ENCODE data around the gene BCL2. TPM values are rescaled to one million over a fixed set of nuclear protein-coding genes. Genes with fewer than 3 reads are reported as not detected.
A peak's percentile ranks its signal among the peaks of the same experiment; 100 is the strongest.

The BCL2 gene
- polyA plus RNA-seq, 1 of the 3 experiments (the other 2 are of a cell fraction), result 1.5 TPM

DNA sequence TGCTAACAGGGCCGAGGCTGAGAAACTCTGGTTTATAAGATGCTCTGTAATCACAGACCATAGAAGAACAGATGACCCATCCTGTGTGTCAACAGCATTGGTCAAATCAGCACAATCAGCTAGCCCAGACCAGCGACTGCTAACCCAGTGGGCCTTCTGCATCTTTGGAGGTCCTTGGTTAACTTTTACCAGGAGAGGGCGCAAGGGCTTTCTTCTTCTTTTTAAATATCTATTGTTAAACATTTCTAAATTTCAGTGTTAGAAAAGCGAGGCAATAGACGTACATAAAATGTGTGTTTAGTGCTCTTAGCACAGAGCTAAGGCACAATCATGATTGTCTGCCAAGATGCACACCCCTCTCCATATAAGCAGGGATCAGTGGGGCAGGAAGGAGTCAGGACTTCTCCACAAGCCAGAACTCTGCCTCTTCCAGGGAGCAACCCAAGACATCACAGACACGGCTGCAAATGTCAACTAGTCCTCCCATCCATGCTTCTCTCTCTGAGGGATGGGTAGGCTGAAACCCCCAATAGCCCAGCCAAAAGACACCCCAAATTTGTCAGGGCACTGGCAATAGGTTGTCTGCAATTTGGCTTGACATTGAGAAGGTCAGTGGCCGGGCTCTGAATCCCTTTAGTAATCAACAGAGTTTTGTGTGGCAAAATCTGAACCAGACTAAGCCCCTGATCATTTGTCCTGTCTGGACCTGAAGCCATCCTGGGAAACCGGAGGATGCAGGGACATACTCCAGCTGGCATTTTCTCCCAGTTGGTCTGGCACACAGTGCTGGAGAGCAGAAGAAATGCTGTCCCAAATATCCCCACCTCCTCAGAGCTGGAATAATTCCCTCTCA, 188.2 kb downstream of the BCL2 start:
- peak; percentile 53 for DNase-seq
- H2AFZ ChIP-seq (ENCODE audit: low read depth), result no peak overlapping the region
- H3K27me3 ChIP-seq (ENCODE audit: insufficient read depth), result no peaks in the 10 kb centered on the region
- 56% methylated on average over 6 of the region's 8 CpGs for WGBS (ENCODE audit: low lambda C conversion rate)
- no peak overlapping the region; a peak in 1 of 4 replicates for H3K4me3 ChIP-seq (ENCODE audit: low read depth in 2 of 2, low read length in 1 of 2)
- no peaks in the 10 kb centered on the region for H3K36me3 ChIP-seq (replicated peaks in 1 of 2; ENCODE audit: control insufficient read depth in 1 of 2, insufficient read depth in 2 of 2, low read length in 1 of 2)
- no peaks in the 10 kb centered on the region for H3K79me2 ChIP-seq (ENCODE audit: insufficient read depth)
- H3K27ac ChIP-seq (ENCODE audit: low read depth in 2 of 2, low read length in 1 of 2), result no peak overlapping the region; a peak in 1 of 4 replicates
- CTCF ChIA-PET, result interaction anchor here (0.6 to 5.2 kb wide), 21 partner anchors 10 to 210 kb away, joined by 3 to 62 read pairs (median 4); partner anchors contain the start of gene BCL2
- H3K9ac ChIP-seq, result no peak overlapping the region
- TF ChIP-seq RAD21 (IDR thresholded peaks at IDR 0.05; ENCODE audit: low read length) (peak; percentile 74), MEF2A (IDR thresholded peaks at IDR 0.05; ENCODE audit: borderline replicate concordance, low read depth) (no peak), RCOR1 (IDR thresholded peaks at IDR 0.05; ENCODE audit: low read length) (no peak), SMC3 (IDR thresholded peaks at IDR 0.05; ENCODE audit: low read depth, low read length) (peak; percentile 74), GATA2 (CRISPR knock-in tag; IDR thresholded peaks at IDR 0.05) (0 out of 2 replicates have a peak, but pooled peaks have one; percentile 31), CHD2 (IDR thresholded peaks at IDR 0.05; ENCODE audit: low read length, partially characterized antibody) (no peak)
- TF ChIP-seq, protein P1, sequence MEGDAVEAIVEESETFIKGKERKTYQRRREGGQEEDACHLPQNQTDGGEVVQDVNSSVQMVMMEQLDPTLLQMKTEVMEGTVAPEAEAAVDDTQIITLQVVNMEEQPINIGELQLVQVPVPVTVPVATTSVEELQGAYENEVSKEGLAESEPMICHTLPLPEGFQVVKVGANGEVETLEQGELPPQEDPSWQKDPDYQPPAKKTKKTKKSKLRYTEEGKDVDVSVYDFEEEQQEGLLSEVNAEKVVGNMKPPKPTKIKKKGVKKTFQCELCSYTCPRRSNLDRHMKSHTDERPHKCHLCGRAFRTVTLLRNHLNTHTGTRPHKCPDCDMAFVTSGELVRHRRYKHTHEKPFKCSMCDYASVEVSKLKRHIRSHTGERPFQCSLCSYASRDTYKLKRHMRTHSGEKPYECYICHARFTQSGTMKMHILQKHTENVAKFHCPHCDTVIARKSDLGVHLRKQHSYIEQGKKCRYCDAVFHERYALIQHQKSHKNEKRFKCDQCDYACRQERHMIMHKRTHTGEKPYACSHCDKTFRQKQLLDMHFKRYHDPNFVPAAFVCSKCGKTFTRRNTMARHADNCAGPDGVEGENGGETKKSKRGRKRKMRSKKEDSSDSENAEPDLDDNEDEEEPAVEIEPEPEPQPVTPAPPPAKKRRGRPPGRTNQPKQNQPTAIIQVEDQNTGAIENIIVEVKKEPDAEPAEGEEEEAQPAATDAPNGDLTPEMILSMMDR (IDR thresholded peaks at IDR 0.05), result peak; percentile 79
- no peaks in the 10 kb centered on the region for H3K9me2 ChIP-seq
- peaks cover 0 to 12% of the 10 kb centered on the region in 2 experiments; a peak in 1 of 4 replicates for H3K4me1 ChIP-seq (ENCODE audit: control insufficient read depth in 1 of 2, insufficient read depth in 2 of 2, low read depth in 1 of 2, low read length in 1 of 2)
- no peaks in the 10 kb centered on the region for H3K9me3 ChIP-seq
- no peaks in the 10 kb centered on the region for H4K20me1 ChIP-seq (ENCODE audit: insufficient read depth)
- H3F3A ChIP-seq (replicated peaks; ENCODE audit: insufficient read depth), result no peaks in the 10 kb centered on the region
- POLR2A ChIA-PET, result no interaction called here
- H3K4me2 ChIP-seq, result no peak overlapping the region

DNA sequence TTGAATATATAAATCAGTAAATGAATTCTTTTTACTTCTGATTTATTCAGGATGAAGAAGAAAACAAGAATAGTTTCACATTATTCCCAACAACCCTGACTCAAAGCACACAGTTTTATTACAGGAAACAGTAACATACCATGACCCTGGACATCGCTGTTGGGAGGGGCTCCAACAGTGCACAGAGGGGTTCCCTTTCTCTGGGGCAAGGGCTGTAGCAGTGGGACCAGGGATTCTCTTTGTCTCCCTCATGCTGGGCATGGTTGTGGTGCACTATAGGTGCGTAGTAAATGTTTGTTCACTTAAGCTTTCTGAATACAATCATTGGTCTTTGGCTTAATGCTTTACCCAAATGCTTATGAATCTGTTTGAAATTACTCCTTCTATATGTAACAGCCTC, 189.4 kb downstream of the BCL2 start:
- Histone ChIP-seq H3K4me3 (ENCODE audit: low read depth in 2 of 2, low read length in 1 of 2) (no peak overlapping the region), H4K20me1 (ENCODE audit: insufficient read depth) (no peaks in the 10 kb centered on the region), H3F3A (replicated peaks; ENCODE audit: insufficient read depth) (no peaks in the 10 kb centered on the region), H3K36me3 (replicated peaks in 1 of 2; ENCODE audit: control insufficient read depth in 1 of 2, insufficient read depth in 2 of 2, low read length in 1 of 2) (no peaks in the 10 kb centered on the region), H3K9me3 (no peaks in the 10 kb centered on the region), H3K4me1 (ENCODE audit: control insufficient read depth in 1 of 2, insufficient read depth in 2 of 2, low read depth in 1 of 2, low read length in 1 of 2) (peaks cover 0 to 14% of the 10 kb centered on the region in 2 experiments; a peak in 1 of 4 replicates), H3K4me2 (no peak overlapping the region), H3K79me2 (ENCODE audit: insufficient read depth) (no peaks in the 10 kb centered on the region), H2AFZ (ENCODE audit: low read depth) (no peak overlapping the region), H3K27ac (ENCODE audit: low read depth in 2 of 2, low read length in 1 of 2) (no peak overlapping the region), H3K27me3 (ENCODE audit: insufficient read depth) (no peaks in the 10 kb centered on the region), H3K9ac (no peak overlapping the region), H3K9me2 (no peaks in the 10 kb centered on the region)
- 78% methylated on average over 2 of the region's 2 CpGs for WGBS (ENCODE audit: low lambda C conversion rate)
- DNase-seq, result no peak
- ChIA-PET POLR2A (no interaction called here), CTCF (interaction anchor here (0.8 to 5.2 kb wide), 6 partner anchors 10 to 193 kb away, joined by 3 to 62 read pairs (median 10); partner anchors contain the start of gene BCL2)
- no peak for TF ChIP-seq RXRA (IDR thresholded peaks at IDR 0.05; ENCODE audit: borderline replicate concordance, low read depth)
- no peak for TF ChIP-seq RCOR1 (IDR thresholded peaks at IDR 0.05; ENCODE audit: low read length)
- no peak for TF ChIP-seq CHD2 (IDR thresholded peaks at IDR 0.05; ENCODE audit: low read length, partially characterized antibody)
- TF ChIP-seq RAD21 (IDR thresholded peaks at IDR 0.05; ENCODE audit: low read length), result no peak
- TF ChIP-seq, protein P2, sequence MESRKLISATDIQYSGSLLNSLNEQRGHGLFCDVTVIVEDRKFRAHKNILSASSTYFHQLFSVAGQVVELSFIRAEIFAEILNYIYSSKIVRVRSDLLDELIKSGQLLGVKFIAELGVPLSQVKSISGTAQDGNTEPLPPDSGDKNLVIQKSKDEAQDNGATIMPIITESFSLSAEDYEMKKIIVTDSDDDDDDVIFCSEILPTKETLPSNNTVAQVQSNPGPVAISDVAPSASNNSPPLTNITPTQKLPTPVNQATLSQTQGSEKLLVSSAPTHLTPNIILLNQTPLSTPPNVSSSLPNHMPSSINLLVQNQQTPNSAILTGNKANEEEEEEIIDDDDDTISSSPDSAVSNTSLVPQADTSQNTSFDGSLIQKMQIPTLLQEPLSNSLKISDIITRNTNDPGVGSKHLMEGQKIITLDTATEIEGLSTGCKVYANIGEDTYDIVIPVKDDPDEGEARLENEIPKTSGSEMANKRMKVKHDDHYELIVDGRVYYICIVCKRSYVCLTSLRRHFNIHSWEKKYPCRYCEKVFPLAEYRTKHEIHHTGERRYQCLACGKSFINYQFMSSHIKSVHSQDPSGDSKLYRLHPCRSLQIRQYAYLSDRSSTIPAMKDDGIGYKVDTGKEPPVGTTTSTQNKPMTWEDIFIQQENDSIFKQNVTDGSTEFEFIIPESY (IDR thresholded peaks at IDR 0.05; ENCODE audit: borderline replicate concordance, low read depth), result no peak
- TF ChIP-seq TCF12 (IDR thresholded peaks at IDR 0.05), result no peak
- TF ChIP-seq GATA2 (CRISPR knock-in tag; IDR thresholded peaks at IDR 0.05), result no peak
- TF ChIP-seq, protein P3, sequence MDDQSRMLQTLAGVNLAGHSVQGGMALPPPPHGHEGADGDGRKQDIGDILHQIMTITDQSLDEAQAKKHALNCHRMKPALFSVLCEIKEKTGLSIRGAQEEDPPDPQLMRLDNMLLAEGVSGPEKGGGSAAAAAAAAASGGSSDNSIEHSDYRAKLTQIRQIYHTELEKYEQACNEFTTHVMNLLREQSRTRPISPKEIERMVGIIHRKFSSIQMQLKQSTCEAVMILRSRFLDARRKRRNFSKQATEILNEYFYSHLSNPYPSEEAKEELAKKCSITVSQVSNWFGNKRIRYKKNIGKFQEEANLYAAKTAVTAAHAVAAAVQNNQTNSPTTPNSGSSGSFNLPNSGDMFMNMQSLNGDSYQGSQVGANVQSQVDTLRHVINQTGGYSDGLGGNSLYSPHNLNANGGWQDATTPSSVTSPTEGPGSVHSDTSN (IDR thresholded peaks at IDR 0.05), result no peak
- no peak for TF ChIP-seq TEAD4 (IDR thresholded peaks at IDR 0.05; ENCODE audit: borderline replicate concordance, insufficient read depth)
- TF ChIP-seq RFX5 (IDR thresholded peaks at IDR 0.05; ENCODE audit: low read length), result no peak
- TF ChIP-seq, protein P4, sequence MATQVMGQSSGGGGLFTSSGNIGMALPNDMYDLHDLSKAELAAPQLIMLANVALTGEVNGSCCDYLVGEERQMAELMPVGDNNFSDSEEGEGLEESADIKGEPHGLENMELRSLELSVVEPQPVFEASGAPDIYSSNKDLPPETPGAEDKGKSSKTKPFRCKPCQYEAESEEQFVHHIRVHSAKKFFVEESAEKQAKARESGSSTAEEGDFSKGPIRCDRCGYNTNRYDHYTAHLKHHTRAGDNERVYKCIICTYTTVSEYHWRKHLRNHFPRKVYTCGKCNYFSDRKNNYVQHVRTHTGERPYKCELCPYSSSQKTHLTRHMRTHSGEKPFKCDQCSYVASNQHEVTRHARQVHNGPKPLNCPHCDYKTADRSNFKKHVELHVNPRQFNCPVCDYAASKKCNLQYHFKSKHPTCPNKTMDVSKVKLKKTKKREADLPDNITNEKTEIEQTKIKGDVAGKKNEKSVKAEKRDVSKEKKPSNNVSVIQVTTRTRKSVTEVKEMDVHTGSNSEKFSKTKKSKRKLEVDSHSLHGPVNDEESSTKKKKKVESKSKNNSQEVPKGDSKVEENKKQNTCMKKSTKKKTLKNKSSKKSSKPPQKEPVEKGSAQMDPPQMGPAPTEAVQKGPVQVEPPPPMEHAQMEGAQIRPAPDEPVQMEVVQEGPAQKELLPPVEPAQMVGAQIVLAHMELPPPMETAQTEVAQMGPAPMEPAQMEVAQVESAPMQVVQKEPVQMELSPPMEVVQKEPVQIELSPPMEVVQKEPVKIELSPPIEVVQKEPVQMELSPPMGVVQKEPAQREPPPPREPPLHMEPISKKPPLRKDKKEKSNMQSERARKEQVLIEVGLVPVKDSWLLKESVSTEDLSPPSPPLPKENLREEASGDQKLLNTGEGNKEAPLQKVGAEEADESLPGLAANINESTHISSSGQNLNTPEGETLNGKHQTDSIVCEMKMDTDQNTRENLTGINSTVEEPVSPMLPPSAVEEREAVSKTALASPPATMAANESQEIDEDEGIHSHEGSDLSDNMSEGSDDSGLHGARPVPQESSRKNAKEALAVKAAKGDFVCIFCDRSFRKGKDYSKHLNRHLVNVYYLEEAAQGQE (IDR thresholded peaks at IDR 0.05; ENCODE audit: low read depth, low read length), result no peak
- no peak for TF ChIP-seq TAF1 (IDR thresholded peaks at IDR 0.05; ENCODE audit: borderline replicate concordance, low read depth, low read length)
- no peak for TF ChIP-seq FOSL2 (IDR thresholded peaks at IDR 0.05; ENCODE audit: borderline replicate concordance, low read depth)
- no peak for TF ChIP-seq SMC3 (IDR thresholded peaks at IDR 0.05; ENCODE audit: low read depth, low read length)

Measured in SK-N-SH (cell line).